Measurements from ENCODE around the gene HS3ST5.
"Not testable (repeated sequence)": the region's sequence is repeated elsewhere in the genome, so short reads cannot be mapped to it uniquely, and the experiment has no call there.

The HS3ST5 gene

DNA sequence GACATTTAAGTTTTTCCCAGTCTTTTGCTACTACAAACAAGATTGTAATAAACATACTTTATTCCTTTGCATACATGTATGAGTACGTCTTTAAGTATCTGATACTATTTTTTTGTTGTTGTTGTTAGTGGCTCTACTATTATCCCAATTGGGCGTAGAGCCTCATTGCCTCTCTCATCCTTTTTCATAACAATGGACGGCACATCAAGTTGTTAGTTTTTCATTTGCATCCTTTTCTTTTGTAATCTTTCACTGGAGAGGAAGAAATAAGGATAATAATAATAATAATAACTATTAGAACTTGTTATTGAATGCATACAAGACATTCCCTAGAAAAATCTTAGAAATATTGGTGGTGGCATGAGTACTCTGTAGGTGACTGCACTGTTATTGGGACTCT lies 23.1 kb downstream of the HS3ST5 start:
- Histone ChIP-seq H3K36me3 (ENCODE audit: low read length) (no peaks in the 10 kb centered on the region), H3K79me2 (ENCODE audit: insufficient read depth, low read length) (no peaks in the 10 kb centered on the region), H3K27ac (ENCODE audit: low read depth, low read length) (no peak overlapping the region), H3K4me2 (ENCODE audit: low read depth, low read length, poor library complexity, severe bottlenecking) (no peak overlapping the region), H4K20me1 (ENCODE audit: low read depth, low read length) (no peaks in the 10 kb centered on the region), H3K9me2 (replicated peaks; ENCODE audit: insufficient read depth, low read length) (no peaks in the 10 kb centered on the region), H2AFZ (ENCODE audit: low read depth, low read length, severe bottlenecking) (no peak overlapping the region), H3K27me3 (ENCODE audit: low read length) (no peaks in the 10 kb centered on the region), H3K9me3 (ENCODE audit: insufficient read depth, low read length) (no peaks in the 10 kb centered on the region), H3F3A (ENCODE audit: insufficient read depth) (no peaks in the 10 kb centered on the region), H3K4me3 (ENCODE audit: insufficient read depth, low read length, poor library complexity, severe bottlenecking) (no peak overlapping the region), H3K9ac (ENCODE audit: low read length) (no peak overlapping the region)
- no peak for TF ChIP-seq EZH2phosphoT487 (conservative IDR thresholded peaks at IDR 0.05; ENCODE audit: low read length)
- TF ChIP-seq, protein P1, sequence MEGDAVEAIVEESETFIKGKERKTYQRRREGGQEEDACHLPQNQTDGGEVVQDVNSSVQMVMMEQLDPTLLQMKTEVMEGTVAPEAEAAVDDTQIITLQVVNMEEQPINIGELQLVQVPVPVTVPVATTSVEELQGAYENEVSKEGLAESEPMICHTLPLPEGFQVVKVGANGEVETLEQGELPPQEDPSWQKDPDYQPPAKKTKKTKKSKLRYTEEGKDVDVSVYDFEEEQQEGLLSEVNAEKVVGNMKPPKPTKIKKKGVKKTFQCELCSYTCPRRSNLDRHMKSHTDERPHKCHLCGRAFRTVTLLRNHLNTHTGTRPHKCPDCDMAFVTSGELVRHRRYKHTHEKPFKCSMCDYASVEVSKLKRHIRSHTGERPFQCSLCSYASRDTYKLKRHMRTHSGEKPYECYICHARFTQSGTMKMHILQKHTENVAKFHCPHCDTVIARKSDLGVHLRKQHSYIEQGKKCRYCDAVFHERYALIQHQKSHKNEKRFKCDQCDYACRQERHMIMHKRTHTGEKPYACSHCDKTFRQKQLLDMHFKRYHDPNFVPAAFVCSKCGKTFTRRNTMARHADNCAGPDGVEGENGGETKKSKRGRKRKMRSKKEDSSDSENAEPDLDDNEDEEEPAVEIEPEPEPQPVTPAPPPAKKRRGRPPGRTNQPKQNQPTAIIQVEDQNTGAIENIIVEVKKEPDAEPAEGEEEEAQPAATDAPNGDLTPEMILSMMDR (IDR thresholded peaks at IDR 0.05; ENCODE audit: insufficient read depth, low read length, poor library complexity, severe bottlenecking) = no peak

DNA sequence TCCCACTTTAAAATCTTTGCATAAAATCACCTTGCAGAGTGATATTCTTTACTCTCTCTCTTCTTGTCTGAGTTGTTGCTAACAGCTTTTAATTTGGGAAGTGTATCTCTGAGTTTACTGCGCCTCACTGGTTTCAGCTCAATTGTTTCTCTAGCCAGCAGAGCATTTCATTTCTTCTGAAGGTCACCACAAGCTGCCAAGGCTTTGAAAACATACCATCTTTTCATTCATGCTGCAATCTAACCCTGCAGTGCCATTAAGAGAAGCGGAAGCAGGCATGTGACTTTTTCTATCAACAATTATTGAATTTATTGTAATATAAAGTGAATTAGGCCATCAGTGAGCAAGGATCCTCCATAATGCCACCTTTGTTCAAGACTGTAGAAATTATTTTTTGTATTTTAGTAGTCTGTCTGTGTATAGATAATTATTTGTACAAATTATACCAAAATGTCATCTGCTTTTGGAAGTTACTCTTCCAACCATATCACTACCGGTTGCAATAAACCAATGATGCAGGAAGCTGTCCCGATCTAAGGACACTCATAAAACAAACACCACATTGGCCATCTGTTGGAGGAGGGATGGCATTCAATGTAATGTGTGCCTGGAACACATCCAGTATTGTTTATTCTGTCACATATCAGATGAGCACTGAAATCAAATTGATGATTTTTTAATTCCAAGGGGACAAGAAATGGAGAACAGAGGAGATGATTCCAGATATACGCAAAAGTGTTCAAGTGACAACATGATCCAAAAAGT lies 26.8 kb downstream of the HS3ST5 start:
- H3K4me3 ChIP-seq (ENCODE audit: insufficient read depth, low read length, poor library complexity, severe bottlenecking) = no peak overlapping the region
- H3K27me3 ChIP-seq (ENCODE audit: low read length) = no peaks in the 10 kb centered on the region
- no peak overlapping the region for H3K9ac ChIP-seq (ENCODE audit: low read length)
- no peaks in the 10 kb centered on the region for H3K79me2 ChIP-seq (ENCODE audit: insufficient read depth, low read length)
- no peaks in the 10 kb centered on the region for H4K20me1 ChIP-seq (ENCODE audit: low read depth, low read length)
- no peaks in the 10 kb centered on the region for H3K9me3 ChIP-seq (ENCODE audit: insufficient read depth, low read length)
- TF ChIP-seq, protein P1 (IDR thresholded peaks at IDR 0.05; ENCODE audit: insufficient read depth, low read length, poor library complexity, severe bottlenecking) = no peak
- TF ChIP-seq EZH2phosphoT487 (conservative IDR thresholded peaks at IDR 0.05; ENCODE audit: low read length) = no peak
- no peak overlapping the region for H3K27ac ChIP-seq (ENCODE audit: low read depth, low read length)
- no peaks in the 10 kb centered on the region for H3F3A ChIP-seq (ENCODE audit: insufficient read depth)
- no peak overlapping the region for H2AFZ ChIP-seq (ENCODE audit: low read depth, low read length, severe bottlenecking)
- no peak overlapping the region for H3K4me2 ChIP-seq (ENCODE audit: low read depth, low read length, poor library complexity, severe bottlenecking)
- H3K36me3 ChIP-seq (ENCODE audit: low read length) = no peaks in the 10 kb centered on the region
- H3K9me2 ChIP-seq (replicated peaks; ENCODE audit: insufficient read depth, low read length) = no peaks in the 10 kb centered on the region

DNA sequence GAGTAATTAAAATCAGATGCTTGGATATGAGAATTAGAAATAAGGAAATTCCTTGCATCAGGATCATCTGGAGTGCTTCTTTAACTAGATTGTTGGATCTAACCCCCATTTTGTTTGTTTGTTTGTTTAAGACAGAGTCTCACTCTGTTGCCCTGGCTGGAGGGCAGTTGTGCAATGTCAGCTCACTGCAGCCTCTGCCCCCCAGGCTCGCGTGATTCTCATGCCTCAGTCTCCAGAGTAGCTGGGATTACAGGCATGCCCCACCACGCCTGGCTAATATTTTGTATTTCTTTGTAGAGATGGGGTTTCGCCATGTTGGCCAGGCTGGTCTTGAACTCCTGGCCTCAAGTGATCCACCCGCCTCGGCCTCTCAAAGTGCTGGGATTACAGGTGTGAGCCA lies 29.0 kb downstream of the HS3ST5 start:
- H3K9ac ChIP-seq (ENCODE audit: low read length); H3K27ac ChIP-seq (ENCODE audit: low read depth, low read length); H3K9me2 ChIP-seq (replicated peaks; ENCODE audit: insufficient read depth, low read length); H3K4me3 ChIP-seq (ENCODE audit: insufficient read depth, low read length, poor library complexity, severe bottlenecking); H3K4me2 ChIP-seq (ENCODE audit: low read depth, low read length, poor library complexity, severe bottlenecking); H2AFZ ChIP-seq (ENCODE audit: low read depth, low read length, severe bottlenecking); H3K36me3 ChIP-seq (ENCODE audit: low read length); H4K20me1 ChIP-seq (ENCODE audit: low read depth, low read length); H3F3A ChIP-seq (ENCODE audit: insufficient read depth); H3K9me3 ChIP-seq (ENCODE audit: insufficient read depth, low read length); H3K79me2 ChIP-seq (ENCODE audit: insufficient read depth, low read length); H3K27me3 ChIP-seq (ENCODE audit: low read length): not testable (repeated sequence)

DNA sequence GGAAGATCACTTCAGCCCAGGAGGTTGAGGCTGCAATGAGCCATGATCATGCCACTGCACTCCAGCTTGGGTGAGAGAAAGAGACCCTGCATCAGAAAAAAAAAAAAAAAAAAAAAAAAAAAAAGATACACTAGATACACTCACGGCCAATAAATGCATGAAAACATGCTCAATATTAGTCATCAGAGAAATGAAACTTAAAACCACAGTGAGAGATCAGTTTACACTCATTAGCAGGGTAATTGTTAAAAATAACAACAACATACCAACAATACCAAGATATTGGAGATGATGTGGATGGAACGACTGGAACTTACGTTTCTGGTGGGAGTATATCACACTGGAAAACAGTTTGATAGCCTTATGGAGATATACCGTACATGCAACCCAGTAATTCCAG lies 29.9 kb downstream of the HS3ST5 start:
- no peak overlapping the region for H2AFZ ChIP-seq (ENCODE audit: low read depth, low read length, severe bottlenecking)
- TF ChIP-seq EZH2phosphoT487 (conservative IDR thresholded peaks at IDR 0.05; ENCODE audit: low read length) = no peak
- TF ChIP-seq, protein P1 (IDR thresholded peaks at IDR 0.05; ENCODE audit: insufficient read depth, low read length, poor library complexity, severe bottlenecking) = no peak
- no peaks in the 10 kb centered on the region for H3K27me3 ChIP-seq (ENCODE audit: low read length)
- no peaks in the 10 kb centered on the region for H3K9me2 ChIP-seq (replicated peaks; ENCODE audit: insufficient read depth, low read length)
- H3K4me2 ChIP-seq (ENCODE audit: low read depth, low read length, poor library complexity, severe bottlenecking) = no peak overlapping the region
- H3K36me3 ChIP-seq (ENCODE audit: low read length) = no peaks in the 10 kb centered on the region
- no peaks in the 10 kb centered on the region for H3K9me3 ChIP-seq (ENCODE audit: insufficient read depth, low read length)
- H3K27ac ChIP-seq (ENCODE audit: low read depth, low read length) = no peak overlapping the region
- H3K4me3 ChIP-seq (ENCODE audit: insufficient read depth, low read length, poor library complexity, severe bottlenecking) = no peak overlapping the region
- H3F3A ChIP-seq (ENCODE audit: insufficient read depth) = no peaks in the 10 kb centered on the region
- H3K9ac ChIP-seq (ENCODE audit: low read length) = no peak overlapping the region
- no peaks in the 10 kb centered on the region for H3K79me2 ChIP-seq (ENCODE audit: insufficient read depth, low read length)
- H4K20me1 ChIP-seq (ENCODE audit: low read depth, low read length) = no peaks in the 10 kb centered on the region

Measured in SU-DHL-6 (cell line).